Hepatocyte (in vitro differentiated cells): ENCODE results near the gene MRNIP.

Experiments
- EZH2 ChIP-seq: fragments of 200-600 bp; sonication (generic); IDR thresholded peaks from 2 replicates; pipeline ENCODE4 v1.6.1; 2016; ENCODE audit warnings: antibody characterized with exemption, mild to moderate bottlenecking, borderline replicate concordance
- TF ChIP-seq, protein P1 (sequence below): fragments of 200-600 bp; sonication (generic); IDR thresholded peaks from 2 replicates; pipeline ENCODE4 v1.5.1; 2016; ENCODE audit warnings: antibody characterized with exemption, mild to moderate bottlenecking; ENCODE audit not compliant: poor library complexity

GRCh38 chr5:179836225-179837019 is 22.2 kb downstream of the MRNIP start:
- TF ChIP-seq, protein P1, sequence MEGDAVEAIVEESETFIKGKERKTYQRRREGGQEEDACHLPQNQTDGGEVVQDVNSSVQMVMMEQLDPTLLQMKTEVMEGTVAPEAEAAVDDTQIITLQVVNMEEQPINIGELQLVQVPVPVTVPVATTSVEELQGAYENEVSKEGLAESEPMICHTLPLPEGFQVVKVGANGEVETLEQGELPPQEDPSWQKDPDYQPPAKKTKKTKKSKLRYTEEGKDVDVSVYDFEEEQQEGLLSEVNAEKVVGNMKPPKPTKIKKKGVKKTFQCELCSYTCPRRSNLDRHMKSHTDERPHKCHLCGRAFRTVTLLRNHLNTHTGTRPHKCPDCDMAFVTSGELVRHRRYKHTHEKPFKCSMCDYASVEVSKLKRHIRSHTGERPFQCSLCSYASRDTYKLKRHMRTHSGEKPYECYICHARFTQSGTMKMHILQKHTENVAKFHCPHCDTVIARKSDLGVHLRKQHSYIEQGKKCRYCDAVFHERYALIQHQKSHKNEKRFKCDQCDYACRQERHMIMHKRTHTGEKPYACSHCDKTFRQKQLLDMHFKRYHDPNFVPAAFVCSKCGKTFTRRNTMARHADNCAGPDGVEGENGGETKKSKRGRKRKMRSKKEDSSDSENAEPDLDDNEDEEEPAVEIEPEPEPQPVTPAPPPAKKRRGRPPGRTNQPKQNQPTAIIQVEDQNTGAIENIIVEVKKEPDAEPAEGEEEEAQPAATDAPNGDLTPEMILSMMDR = no peak
- TF ChIP-seq EZH2 = no peak
